KOPT-K1 (cell line): ENCODE results near the gene PANK4.
"Not testable (repeated sequence)": the region's sequence is repeated elsewhere in the genome, so short reads cannot be mapped to it uniquely, and the experiment has no call there.

Experiments used
- H3K27ac ChIP-seq: fragments of 200-600 bp; sonication (generic); 2 replicates; pipeline ENCODE4 v1.5.1; 2016; ENCODE audit warnings: antibody characterized with exemption, mild to moderate bottlenecking, low read depth, low read length; ENCODE audit not compliant: poor library complexity, severe bottlenecking
- H3K36me3 ChIP-seq: fragments of 200-600 bp; sonication (generic); 2 replicates; pipeline ENCODE4 v1.5.1; 2017; ENCODE audit warnings: antibody characterized with exemption, mild to moderate bottlenecking, low read length, moderate library complexity; ENCODE audit not compliant: insufficient read depth
- H3K9me3 ChIP-seq: fragments of 200-600 bp; sonication (generic); 2 replicates; pipeline ENCODE4 v1.5.1; 2017; ENCODE audit warnings: antibody characterized with exemption, low read length, mild to moderate bottlenecking; ENCODE audit not compliant: insufficient read depth, poor library complexity, severe bottlenecking

PANK4 gene

DNA sequence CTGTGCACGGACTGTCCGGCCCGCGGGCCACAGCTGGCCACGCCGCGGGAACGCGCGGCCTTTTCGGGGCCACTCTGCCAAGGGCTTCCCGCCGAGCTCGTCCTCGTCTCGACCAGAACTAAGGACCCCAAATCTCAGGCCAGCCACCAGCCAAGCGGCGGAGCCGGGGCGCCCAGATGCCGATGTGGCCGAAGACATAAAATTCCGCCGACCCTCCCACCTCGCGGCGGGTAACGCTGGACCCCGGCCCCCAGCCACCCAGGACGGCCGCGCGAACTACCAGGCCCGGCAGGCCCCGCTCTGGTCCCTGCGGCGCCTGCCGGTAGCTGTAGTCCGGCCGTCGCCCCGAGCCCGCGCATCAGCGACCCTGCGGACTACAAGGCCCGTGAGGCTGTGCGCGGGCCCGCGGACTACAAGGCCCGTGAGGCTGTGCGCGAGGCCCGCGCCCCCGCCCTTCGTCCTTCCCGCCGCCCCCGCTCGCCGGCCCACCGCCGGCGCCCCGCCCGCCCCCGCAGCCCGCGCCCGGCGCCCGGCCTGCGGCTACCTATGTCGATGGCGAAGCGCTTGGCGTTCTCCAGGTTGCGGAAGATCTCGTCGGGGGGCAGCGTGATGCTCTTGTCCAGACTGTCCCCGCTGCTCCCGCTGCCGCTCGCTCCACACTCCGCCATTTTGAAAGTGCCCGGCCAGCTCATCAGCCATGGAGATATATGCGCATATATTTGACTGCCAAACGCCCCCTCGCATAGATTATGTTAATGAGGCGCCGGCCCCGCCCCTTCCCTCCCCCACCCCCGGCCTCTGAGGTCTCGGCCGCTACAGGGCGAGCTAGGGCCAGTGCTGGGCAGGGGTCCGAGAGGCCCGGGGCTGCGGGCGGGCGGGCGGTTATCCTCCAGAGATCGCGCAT is at the start of gene PANK4:
TSS of gene PANK4 (minus strand) at position 677 of the 904 bp plus-strand sequence. CDS start at position 668, 9 bp downstream.
- no peaks in the 10 kb centered on the region for H3K9me3 ChIP-seq
- peak within 1 kb of the TSS; percentile 76 for H3K27ac ChIP-seq
- peaks cover 22% of the 10 kb centered on the region for H3K36me3 ChIP-seq

DNA sequence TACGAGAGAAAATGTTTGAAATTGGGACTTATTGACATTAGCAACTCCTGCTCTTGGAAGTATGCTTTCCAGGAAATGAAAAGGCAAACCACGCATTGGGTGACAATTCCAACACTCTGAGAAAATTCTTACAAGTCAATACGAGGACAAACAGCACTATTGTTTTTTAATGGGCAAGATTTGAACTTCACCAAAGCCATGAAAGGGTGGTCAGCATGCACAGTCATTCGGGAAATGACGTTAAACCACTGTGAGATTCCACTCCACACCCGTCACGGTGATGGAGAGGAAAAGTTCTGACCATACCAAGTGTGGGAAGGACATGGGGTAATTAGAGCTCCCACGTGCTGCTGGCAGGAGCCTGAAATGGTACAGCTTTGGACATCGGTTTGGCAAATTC is 48.0 kb upstream of the PANK4 start:
- Histone ChIP-seq H3K36me3 (no peaks in the 10 kb centered on the region), H3K27ac (no peak overlapping the region)

GRCh38 chr1:2573250-2573920 is 47.0 kb upstream of the PANK4 start:
- Histone ChIP-seq H3K27ac (no peak overlapping the region), H3K36me3 (no peaks in the 10 kb centered on the region), H3K9me3 (peaks cover 8% of the 10 kb centered on the region)

More for the DNA sequence above, 48.0 kb upstream of the PANK4 start:
- peaks cover 8% of the 10 kb centered on the region for H3K9me3 ChIP-seq

- Histone ChIP-seq H3K36me3 (no peaks in the 10 kb centered on the region), H3K9me3 (peaks cover 8% of the 10 kb centered on the region), H3K27ac (no peak overlapping the region)
Measured at GRCh38 chr1:2571348-2571747, 45.0 kb upstream of the PANK4 start.

DNA sequence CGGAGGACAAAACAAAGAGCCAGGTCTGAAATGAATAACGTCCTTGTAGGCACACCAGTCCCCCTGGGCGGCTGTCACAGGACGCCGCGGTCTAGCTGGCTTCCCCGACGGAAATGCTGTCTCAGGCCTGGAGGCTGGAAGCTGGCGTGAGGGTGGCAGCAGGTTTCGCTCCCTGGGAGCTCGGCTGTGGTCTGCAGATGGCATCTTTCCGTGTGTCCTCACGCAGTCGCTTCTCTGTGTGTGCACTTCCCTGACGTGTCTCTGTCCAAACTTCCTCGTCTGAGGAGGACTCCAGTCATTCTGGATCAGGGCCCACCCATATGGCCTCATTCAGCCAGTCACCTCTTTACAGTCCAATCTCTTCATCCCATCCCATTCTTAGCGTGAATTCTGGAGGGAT is 43.9 kb upstream of the PANK4 start:
- no peaks in the 10 kb centered on the region for H3K36me3 ChIP-seq
- H3K27ac ChIP-seq = no peak overlapping the region
- H3K9me3 ChIP-seq = peaks cover 8% of the 10 kb centered on the region

GRCh38 chr1:2569703-2570102 is 43.3 kb upstream of the PANK4 start:
- not testable (repeated sequence) for H3K27ac ChIP-seq, H3K36me3 ChIP-seq, H3K9me3 ChIP-seq

DNA sequence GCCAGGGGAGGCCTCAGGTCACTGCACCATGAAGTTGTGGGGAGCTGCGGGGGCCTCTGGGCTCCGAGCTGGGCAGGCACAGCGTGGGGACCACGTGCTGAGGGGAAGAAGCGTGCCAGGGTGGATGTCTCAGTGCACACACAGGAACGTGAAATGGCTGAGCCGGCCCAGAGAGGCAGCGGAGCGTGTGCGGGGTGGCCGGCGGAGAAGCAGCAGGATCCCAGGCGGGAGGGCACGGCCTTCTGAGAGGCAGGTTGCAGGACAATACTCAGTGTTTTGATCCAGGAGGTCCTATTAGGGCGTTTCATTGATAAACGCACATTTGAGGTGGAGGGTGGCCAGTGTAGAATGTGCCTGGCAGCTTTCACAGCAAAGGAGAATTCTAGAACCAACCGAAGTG is 42.7 kb upstream of the PANK4 start:
- H3K27ac ChIP-seq = no peak overlapping the region
- no peaks in the 10 kb centered on the region for H3K36me3 ChIP-seq
- peaks cover 8% of the 10 kb centered on the region for H3K9me3 ChIP-seq

DNA sequence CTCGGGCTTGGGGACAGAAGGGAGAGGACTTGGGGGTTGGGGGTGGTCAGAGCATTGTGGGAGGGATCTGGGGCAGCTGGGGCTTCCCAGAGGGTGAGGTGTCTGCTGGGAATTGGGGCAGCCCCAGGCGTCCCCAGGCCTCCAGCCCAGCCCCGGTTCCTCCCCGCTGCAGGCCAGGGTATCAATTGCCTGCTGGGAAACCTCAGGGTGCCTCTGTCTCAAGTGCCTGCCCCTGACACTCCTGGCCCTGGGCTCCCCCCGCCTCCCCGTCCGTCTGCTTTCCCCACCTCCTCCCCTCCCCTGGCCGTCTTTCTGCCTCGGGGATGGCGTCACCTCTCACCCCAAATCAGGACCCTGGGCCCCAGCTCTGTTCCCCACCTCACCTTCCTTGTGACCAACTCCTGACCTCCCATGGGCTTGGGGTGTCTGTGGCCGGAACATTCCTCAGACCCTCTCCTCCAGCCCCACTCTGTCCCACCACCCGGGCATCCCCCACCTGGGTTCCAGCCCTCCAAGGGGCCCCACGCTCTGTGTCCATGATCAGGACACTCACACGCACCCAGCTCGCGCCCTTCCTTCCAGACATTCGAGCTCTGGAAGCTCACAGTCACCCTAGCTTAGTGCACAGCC is 41.9 kb upstream of the PANK4 start:
- H3K27ac ChIP-seq, H3K9me3 ChIP-seq, H3K36me3 ChIP-seq: not testable (repeated sequence)

GRCh38 chr1:2567083-2567679 is 40.8 kb upstream of the PANK4 start:
- Histone ChIP-seq H3K9me3 (no peaks in the 10 kb centered on the region), H3K27ac (no peak overlapping the region), H3K36me3 (peaks cover 6% of the 10 kb centered on the region; the same call in 1 of the 2 replicates)

DNA sequence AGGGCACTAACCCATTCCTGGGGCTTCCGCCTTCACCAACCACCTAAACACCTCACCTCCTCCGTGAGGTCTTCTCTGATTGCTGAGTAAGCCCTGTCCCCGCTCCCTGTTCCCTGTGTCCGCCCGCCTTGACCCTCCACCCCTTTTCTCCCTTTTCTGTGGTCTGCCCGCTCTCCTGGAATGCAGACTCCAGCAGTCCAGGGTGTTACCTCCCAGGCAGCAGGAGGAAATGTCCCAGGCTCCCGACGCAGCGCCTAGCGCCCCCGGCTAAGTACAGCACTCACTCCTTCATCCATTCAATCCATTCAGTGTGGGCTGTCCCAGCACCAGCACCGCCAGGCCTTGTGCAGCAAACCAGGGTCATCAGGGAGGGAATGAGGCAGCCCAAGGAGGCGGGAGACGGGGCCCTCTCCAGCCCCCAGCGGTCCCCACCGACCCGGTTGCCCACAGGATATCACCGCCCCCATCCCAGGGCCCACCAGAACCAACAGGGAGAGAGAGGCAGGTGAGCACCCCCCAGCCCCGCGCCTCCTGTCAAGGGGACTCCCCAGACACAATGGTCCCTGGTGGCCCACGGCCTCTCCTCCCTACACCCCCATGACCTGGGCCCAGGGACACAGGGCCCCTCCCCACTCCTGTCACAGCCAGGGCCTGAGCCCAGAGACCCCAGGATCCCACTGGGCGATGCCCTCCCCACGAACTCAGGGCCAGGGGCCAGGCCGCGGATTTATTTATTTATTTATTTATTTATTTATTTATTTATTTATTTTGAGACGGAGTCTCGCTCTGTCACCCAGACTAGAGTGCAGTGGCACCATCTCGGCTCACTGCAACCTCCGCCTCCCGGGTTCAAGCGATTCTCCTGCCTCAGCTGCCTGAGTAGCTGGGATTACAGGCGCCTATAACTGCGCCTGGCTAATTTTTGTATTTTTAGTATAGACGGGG is 40.0 kb upstream of the PANK4 start:
- H3K27ac ChIP-seq = no peak overlapping the region
- H3K9me3 ChIP-seq = no peaks in the 10 kb centered on the region

DNA sequence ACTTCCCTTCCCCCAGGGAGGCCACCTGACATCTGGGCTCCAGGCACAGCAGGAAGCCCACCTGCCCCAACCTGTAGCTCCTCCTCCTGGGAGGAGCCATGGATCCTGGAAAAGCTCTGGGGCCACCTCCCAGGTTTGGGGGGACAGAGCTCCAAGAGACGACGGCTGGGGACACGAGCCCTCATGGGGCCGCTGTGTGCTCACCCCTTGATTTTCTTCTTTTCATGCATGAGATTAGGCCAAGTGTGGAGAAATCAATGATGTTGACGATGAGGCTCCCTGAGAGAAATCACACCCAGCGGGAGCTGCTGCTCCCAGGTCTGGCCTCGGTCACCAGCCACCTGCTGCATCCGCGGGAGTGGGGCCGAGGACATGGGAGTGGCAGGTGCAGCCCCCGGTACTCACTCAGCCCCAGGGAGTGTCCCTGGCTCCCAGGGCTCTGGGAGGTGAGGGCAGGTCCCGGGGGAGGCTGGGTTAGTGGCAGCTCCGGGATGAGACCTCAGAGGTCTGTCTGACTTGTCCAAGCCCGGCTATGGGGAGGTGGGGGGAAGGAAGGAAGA is 38.5 kb upstream of the PANK4 start:
- H3K36me3 ChIP-seq = peaks cover 6% of the 10 kb centered on the region; the same call in 1 of the 2 replicates
- no peak overlapping the region for H3K27ac ChIP-seq
- no peaks in the 10 kb centered on the region for H3K9me3 ChIP-seq

More for the DNA sequence above, 40.0 kb upstream of the PANK4 start:
- H3K36me3 ChIP-seq = peaks cover 6% of the 10 kb centered on the region; the same call in 1 of the 2 replicates

GRCh38 chr1:2564006-2564814 is 37.8 kb upstream of the PANK4 start:
- no peaks in the 10 kb centered on the region for H3K9me3 ChIP-seq
- peaks cover 6% of the 10 kb centered on the region; the same call in 1 of the 2 replicates for H3K36me3 ChIP-seq
- no peak overlapping the region for H3K27ac ChIP-seq

- no peak overlapping the region for H3K27ac ChIP-seq
- no peaks in the 10 kb centered on the region for H3K9me3 ChIP-seq
- H3K36me3 ChIP-seq = peaks cover 6% of the 10 kb centered on the region; the same call in 1 of the 2 replicates
Measured at GRCh38 chr1:2563205-2563604, 36.8 kb upstream of the PANK4 start.
